ENCODE results near the gene CNTD1. TPM values are rescaled to one million over a fixed set of nuclear protein-coding genes. Genes with fewer than 3 reads are reported as not detected.
"Not testable (repeated sequence)": the region's sequence is repeated elsewhere in the genome, so short reads cannot be mapped to it uniquely, and the experiment has no call there.

The CNTD1 gene
- total RNA-seq, 4 donors from 2014 or later = 0.09 to 2.9 TPM; not detected in 2

DNA sequence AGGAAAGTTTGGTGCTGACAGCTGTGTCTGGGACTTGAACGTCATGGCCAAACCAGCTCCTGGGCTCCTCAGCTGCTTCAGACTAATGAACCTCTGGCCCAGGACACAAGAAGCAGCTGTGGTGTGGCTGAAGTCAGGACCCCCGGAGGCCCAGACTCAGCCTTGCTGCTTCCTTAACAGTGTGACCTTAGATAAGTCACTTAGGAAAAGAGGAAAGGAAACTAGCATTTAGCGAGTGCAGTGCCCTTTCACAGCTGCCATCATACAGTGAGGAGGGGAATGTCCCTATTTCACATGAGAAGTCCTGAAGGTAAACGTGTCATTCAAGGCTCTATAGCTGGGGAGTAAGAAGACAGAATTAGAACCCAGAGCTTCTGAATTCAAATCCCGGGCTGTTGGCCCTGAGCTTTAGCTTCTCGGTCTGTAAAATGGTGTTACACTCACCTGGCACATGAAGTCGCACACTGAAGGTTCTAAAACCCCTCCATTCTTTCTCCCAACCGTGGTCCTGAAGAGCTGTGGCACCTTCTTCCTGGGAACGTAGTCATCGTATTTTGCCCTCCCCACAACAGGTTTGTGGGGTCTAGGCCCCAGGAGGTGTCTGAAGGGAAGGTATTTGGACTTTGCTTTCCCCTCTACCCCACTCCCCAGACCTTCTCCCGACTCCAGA lies 38.5 kb upstream of the CNTD1 start:
- DNase-seq (ENCODE audit: low spot score) (peak; percentile 13), ATAC-seq (ENCODE audit: low FRiP score) (no peak)
- no peak for TF ChIP-seq CTCF (IDR thresholded peaks at IDR 0.05)

- ATAC-seq (ENCODE audit: low FRiP score) = peak; percentile 53
- DNase-seq (ENCODE audit: low spot score) = peak; percentile 22
- TF ChIP-seq CTCF (IDR thresholded peaks at IDR 0.05) = no peak
Observed at GRCh38 chr17:42760652-42761581, 37.7 kb upstream of the CNTD1 start, which contains the start of gene RAMP2. TSS of gene RAMP2 (plus strand) at chr17:42761227. CDS start at chr17:42761262, 35 bp downstream.

DNA sequence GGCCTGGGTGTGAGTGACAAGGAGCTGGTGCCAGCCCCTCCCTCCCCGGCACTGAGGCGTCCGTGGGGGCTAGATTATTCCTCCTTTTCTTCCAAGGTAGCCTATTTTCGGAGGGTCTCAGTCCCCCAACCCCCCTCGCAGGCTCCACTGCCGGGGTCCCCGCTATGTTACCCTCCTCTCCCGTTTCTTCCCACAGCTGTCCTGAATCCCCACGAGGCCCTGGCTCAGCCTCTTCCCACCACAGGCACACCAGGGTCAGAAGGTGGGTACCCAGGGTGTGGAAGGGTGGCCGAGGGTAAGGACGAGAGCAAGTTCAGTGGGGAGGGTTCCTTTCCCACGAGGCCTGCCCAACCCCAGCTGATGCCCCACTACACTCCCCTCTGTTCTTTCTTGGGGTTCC lies 37.0 kb upstream of the CNTD1 start:
- no peak for TF ChIP-seq CTCF (IDR thresholded peaks at IDR 0.05)

DNA sequence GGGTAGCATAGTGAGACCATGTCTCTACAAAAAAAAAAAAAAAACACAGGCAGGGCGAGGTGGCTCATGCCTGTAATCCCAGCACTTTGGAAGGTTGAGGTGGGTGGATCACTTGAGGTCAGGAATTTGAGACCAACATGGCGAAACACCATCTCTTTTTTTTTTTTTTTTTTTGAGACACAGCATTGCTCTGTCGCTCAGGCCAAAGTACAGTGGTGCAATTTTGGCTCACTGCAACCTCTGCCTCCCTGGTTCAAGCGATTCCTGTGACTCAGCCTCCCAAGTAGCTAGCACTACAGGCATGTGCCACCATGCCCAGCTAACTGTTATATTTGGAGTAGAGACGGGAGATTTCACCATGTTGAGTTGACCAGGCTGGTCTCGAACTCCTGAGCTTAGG lies 32.5 kb upstream of the CNTD1 start:
- no peak for DNase-seq (ENCODE audit: low spot score)
- no peak for ATAC-seq (ENCODE audit: low FRiP score)
- TF ChIP-seq CTCF (IDR thresholded peaks at IDR 0.05) = no peak

More for the DNA sequence above, 37.0 kb upstream of the CNTD1 start:
- DNase-seq (ENCODE audit: low spot score) = no peak
- no peak for ATAC-seq (ENCODE audit: low FRiP score)

- no peak for ATAC-seq (ENCODE audit: low FRiP score)
- TF ChIP-seq CTCF (IDR thresholded peaks at IDR 0.05) = no peak
- DNase-seq (ENCODE audit: low spot score) = no peak
Observed at GRCh38 chr17:42767512-42767911, 31.1 kb upstream of the CNTD1 start.

DNA sequence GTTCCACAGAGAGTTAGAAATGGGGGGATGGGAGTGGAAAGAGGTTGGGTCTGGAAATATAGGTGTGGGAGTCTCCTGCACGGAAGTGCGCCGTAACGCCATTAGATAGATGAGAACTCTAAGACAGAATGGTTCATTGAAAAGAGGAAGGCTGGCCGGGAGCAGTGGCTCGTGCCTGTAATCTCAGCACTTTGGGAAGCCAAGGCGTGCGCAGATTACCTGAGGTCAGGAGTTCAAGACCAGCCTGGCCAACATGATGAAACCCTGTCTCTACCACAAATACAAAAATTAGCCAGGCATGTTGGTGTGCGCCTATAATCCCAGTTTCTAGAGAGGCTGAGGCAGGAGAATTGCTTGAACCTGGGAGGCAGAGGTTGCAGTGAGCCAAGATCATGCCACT lies 30.7 kb upstream of the CNTD1 start:
- DNase-seq (ENCODE audit: low spot score); ATAC-seq (ENCODE audit: low FRiP score): not testable (repeated sequence)

GRCh38 chr17:42769964-42770363 lies 28.7 kb upstream of the CNTD1 start:
- not testable (repeated sequence) for ATAC-seq (ENCODE audit: low FRiP score); DNase-seq (ENCODE audit: low spot score)

DNA sequence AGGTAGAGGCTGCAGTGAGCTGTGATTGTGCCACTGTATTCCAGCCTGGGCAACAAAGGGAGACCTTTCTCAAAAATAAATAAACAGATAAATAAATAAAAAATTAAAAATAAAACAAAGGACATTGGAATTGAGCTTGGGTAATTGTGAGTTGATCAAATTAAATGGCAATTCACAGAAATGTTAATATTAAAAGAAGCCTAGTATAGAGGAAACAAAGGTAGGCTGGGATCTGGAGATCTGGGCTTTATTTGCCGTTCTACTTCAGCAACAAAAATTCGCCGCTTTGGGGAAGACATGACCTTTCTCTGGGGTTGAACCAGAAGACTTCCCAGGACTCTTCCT lies 25.7 kb upstream of the CNTD1 start:
- ATAC-seq (ENCODE audit: low FRiP score) (no peak), DNase-seq (ENCODE audit: low spot score) (no peak)
- no peak for TF ChIP-seq CTCF (IDR thresholded peaks at IDR 0.05)
